NCI-H146 (cell line): ENCODE results near the gene LRGUK.
"Not testable (repeated sequence)": the region's sequence is repeated elsewhere in the genome, so short reads cannot be mapped to it uniquely, and the experiment has no call there.

Experiments used
- DNase-seq: peaks from one replicate; lab custom pipeline; 2025; lab: John Stamatoyannopoulos, UW

Gene LRGUK

GRCh38 chr7:134187893-134188292 lies 60.8 kb downstream of the LRGUK start:
- DNase-seq = no peak

GRCh38 chr7:134188311-134188710 lies 61.2 kb downstream of the LRGUK start:
- DNase-seq = no peak

- DNase-seq = no peak
Measured at GRCh38 chr7:134189559-134189958, 62.4 kb downstream of the LRGUK start.

DNA sequence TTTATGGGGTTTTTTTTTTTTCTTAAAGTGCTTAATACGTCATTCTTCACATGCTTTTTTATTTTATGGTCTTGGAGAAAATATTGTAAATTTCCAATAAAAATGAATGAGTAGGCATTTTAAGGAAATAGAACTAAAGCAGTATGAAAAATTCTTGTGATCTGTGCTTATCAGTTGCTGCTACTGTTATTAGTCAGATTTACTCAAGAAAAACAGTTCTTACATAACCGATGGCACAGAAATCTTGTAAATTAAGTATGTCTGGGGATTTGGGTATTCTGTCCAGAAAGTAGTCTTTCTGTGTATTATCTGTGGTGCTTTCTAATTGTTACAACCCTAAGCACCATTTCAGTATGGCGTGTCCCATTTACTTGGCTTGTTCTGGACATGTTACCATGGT lies 64.7 kb downstream of the LRGUK start:
- no peak for DNase-seq

- DNase-seq = no peak
Measured at GRCh38 chr7:134193240-134193639, 66.1 kb downstream of the LRGUK start.

DNA sequence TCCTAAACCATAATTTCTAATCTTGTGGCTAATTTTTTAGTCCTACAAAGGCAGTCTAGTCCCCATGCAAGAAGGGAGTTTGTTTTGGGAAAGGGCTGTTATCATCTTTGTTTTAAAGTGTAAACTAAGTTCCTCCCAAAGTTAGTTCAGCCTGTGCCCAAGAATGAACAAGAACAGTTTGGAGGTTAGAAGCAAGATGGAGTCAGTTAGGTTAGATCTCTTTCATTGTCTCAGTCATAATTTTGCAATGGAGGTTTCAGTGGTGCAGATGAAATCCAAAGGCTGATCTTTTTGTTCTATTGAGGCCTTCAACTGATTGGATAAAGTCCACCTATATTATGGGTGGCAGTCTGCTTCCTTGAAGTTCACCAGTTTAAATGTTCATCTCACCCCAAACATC lies 68.1 kb downstream of the LRGUK start:
- DNase-seq = no peak

- no peak for DNase-seq
Measured at GRCh38 chr7:134196439-134196838, 69.3 kb downstream of the LRGUK start.

- no peak for DNase-seq
Measured at GRCh38 chr7:134197345-134197744, 70.2 kb downstream of the LRGUK start.

DNA sequence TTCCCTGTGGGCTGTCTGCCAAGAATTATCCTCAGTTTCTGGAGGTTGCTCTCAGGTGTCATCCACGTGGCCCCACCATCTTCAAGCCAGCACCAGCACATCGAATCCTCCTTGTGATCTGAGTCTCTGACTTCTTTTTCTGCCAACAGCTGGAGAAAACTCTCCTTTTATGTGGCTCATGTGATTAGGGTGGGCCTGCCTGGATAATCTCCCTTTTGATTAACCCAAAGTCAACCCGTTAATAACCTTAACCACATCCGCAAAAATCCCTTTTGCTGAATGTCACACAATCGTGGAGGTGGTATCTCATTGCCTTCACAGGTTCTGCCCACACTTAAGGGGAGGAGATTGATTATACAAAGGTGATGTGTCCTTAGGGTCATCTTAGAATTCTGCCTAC lies 73.8 kb downstream of the LRGUK start:
- DNase-seq = no peak

DNA sequence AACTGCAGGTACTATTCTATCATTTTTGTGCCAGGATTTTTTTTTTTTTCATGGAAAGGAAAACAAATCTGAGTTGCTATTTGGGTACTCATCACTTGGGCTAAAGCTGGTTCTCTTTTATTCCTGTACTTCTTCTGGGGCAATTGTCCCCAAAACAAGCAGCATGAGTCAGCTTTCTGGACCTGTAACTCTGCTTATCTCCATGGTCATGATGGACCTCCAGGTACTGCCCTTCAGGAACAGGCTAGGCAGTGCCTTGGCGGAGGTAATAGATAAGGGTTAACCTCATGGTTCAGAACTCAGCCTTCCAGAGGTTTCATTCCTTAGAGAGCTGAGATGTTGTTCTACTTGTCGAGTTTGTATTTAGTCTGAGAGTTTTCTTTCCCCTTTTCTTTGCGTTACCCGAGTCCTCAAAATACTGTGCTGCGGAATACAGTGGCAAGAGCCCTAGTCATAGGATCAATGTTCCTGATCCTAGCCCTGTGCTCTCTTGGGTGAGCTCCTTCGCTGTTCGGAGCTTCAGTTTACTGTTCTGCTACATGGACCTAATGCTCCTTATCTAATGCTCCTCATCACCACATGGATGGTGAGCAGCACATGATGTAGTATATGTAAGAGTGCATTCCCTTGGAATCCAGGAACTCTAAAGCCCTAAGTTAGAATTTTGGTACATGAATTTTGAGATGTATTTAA lies 74.6 kb downstream of the LRGUK start:
- DNase-seq = no peak

DNA sequence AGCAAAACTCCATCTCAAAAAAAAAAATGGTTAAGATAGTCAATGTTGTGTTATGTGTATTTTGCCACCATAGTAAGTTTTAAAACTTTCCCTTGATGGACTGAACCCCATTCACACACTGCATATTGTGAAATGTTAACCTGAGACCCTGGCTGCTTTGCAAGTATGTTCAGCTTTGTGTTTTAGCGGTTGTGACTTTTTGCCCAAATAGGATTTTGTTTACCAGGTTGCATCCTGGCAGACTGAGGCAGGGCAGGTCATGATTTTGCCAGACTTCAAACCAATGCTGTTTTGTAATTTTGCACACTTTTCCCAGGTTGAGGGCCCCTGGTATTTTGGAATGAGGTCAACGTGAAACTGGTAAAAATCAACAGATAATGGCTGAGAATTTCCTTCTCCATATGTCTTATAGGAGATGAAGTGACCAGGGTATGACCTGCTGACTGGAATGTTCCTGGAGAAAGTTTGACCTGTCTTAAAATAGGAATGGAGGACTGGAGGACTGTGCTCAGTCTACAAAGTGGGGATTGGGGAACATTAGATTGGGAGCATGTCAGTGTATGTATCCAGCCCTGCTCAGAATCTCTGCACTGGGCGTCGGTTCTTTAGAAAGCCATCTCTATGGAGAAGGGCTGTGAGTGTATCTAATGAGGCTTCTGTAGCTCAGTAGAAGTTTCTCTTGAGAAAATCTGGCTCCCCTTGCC lies 76.2 kb downstream of the LRGUK start:
- DNase-seq = no peak

DNA sequence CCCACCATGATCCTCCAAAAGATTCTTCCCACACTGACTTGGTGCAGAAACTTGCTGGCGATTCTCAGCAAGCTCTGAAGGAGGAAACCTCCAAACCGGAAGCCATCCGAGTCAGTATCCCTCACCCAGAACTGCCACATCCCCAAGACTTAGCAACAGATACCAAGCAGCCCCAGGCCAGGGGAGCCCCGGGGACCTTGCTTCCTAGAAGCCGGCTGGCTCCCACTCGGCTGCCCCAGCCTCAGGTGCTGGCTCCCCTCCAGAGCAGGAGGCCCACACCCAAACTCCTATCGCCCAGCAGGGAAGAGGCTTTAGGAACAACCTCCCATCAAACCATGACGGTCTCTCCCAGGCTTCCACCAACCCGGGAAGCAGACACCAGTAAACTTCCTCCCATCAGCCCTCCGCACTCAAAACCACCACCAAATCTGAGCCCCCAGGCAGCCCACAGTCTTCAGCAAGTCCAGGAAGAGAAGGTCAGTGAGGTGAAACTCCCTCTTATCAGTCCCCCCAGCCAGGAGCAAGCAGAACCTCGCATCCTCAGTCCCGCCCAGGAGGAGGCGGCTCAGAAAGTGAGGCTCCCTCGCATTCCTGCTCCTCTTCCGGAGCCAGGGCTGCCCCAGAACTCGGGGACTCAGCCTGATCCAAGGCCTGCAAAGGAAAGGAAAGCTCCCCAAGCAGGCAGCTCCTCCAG lies 82.3 kb downstream of the LRGUK start:
- no peak for DNase-seq

GRCh38 chr7:134210227-134210626 lies 83.1 kb downstream of the LRGUK start:
- no peak for DNase-seq

GRCh38 chr7:134210976-134211663 lies 84.0 kb downstream of the LRGUK start:
- DNase-seq = no peak

DNA sequence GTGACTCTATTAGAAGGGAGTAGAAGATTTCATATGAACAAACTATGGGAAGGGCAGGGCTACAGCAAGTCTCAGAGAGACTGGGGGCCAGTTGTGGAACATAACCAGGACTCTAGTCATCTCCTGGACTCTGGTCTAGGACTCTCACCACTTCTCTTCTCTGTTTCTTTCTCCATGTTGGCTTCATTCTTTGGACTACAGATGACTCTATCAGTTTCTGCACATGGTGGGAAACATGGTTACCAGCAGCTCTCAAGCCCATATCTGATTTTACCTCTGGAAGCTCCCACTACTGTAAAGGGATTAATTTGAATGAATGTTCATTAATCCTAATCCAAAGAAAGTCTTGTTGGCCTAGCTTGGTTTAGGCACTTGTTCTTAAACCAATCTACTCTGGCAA lies 84.7 kb downstream of the LRGUK start:
- DNase-seq = no peak

- DNase-seq = no peak
Measured at GRCh38 chr7:134212576-134213546, 85.7 kb downstream of the LRGUK start.

GRCh38 chr7:134220236-134220635 lies 93.1 kb downstream of the LRGUK start:
- no peak for DNase-seq

GRCh38 chr7:134231296-134231695 lies 104.2 kb downstream of the LRGUK start:
- not testable (repeated sequence) for DNase-seq

DNA sequence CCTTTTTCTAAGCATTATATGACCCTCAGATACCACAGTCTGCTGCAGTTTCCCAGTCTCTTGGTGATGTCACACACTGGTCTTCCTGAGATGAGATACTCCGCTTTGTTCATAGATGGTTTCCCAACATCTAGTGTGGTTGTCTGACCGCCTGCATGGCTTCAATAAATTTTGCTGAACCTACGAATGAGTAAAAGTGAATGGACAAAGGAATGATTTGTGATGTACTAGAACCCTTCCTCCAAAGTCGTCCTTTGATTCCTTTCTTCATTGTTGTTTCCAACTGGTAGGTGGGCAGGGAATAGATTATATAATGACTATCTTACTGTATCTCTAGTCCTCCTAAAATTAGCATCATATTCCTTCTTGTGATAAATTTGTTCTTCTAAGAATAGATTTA lies 107.1 kb downstream of the LRGUK start:
- no peak for DNase-seq

DNA sequence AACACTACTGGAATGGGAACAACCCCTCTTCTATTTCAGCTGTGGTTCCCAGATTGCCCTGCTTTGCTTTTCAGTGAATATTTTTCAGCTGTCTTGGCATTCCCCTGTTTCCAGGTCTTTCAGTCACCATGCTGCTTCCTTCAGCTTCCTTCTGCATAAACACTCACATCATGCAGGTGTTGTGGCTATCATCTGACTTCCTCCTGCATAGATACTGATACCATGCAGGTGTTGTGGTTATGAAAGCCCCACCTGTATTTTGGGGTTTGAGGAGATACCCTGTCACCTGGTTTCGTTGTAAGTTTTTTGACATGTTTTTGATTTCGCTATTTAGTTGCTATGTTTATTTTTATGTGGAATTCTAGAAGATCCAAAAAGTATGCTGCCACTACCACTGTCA lies 118.1 kb downstream of the LRGUK start:
- DNase-seq = no peak

DNA sequence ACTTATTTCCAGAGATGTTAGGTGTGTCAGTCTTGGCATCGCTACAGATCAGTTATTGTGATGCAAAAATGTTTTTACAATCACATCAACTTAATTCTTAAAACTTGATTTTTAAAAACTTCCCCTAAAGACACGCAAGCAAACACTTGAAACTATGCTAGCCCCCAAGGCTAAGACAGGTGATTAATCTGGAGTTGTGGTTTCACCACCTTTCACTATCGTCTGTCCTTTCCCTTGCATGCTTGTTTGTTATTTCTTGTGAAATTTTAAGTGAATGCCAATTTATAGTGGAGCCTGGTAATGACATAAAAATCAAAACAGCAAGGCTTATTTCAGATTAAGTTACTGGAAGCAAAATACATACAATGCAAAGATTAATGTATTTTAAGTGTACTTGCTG lies 119.2 kb downstream of the LRGUK start:
- DNase-seq = no peak
